SK-N-SH (cell line): Measurements from ENCODE around the gene PLEKHA8. TPM values are rescaled to one million over a fixed set of nuclear protein-coding genes. Genes with fewer than 3 reads are reported as not detected.

Experiments used
- CTCF ChIA-PET: fragments of 300-600, 350-600 bp; formaldehyde crosslinking; extraction: SDS; loops from one replicate; lab custom pipeline; 2021; lab: Yijun Ruan, JAX
- POLR2A ChIA-PET: fragments of 350-600 bp; sonication (Branson Sonifier 250); formaldehyde crosslinking; extraction: SDS; loops from one replicate; lab custom pipeline; 2020; ENCODE audit warnings: antibody characterized with exemption, inconsistent platforms; lab: Yijun Ruan, JAX
- DNase-seq: peaks from one replicate; pipeline ENCODE4 v3.0.0; 2012
- H2AFZ ChIP-seq: fragments of 200-600 bp; sonication (generic); 2 replicates; pipeline ENCODE4 v1.8.1; 2016; ENCODE audit warnings: antibody characterized with exemption, mild to moderate bottlenecking, low read depth
- H3F3A ChIP-seq: fragments of 200-600 bp; sonication (generic); replicated peaks from 2 replicates; pipeline ENCODE3; 2016; ENCODE audit warnings: antibody characterized with exemption, mild to moderate bottlenecking; ENCODE audit not compliant: insufficient read depth
- H3K27ac ChIP-seq, 2 experiments: fragments of 200-500 bp in 1 of 2; fragments of 200-600 bp in 1 of 2; sonication (Bioruptor generic) in 1 of 2; sonication (generic), shearing (Covaris generic) in 1 of 2; 2 replicates each; pipeline versions ENCODE4 v1.5.1 to v1.6.1; 2014 to 2016; ENCODE audit warnings: low read depth in 2 of 2, inconsistent platforms in 1 of 2, low read length in 1 of 2, mild to moderate bottlenecking in 1 of 2, mixed read lengths in 1 of 2
- H3K27me3 ChIP-seq: fragments of 200-600 bp; sonication (generic), shearing (Covaris generic); 2 replicates; pipeline ENCODE4 v1.6.1; 2016; ENCODE audit warnings: mixed run types; ENCODE audit not compliant: insufficient read depth
- H3K36me3 ChIP-seq, 2 experiments: fragments of 200-500 bp in 1 of 2; fragments of 200-600 bp in 1 of 2; sonication (Bioruptor generic) in 1 of 2; sonication (generic) in 1 of 2; replicated peaks in 1 of 2; 2 replicates each; pipeline versions ENCODE3 to v1.5.1; 2014 to 2016; ENCODE audit warnings: low read length in 1 of 2, mild to moderate bottlenecking in 1 of 2; ENCODE audit not compliant: insufficient read depth in 2 of 2, control insufficient read depth in 1 of 2
- H3K4me1 ChIP-seq, 2 experiments: fragments of 200-500 bp in 1 of 2; fragments of 200-600 bp in 1 of 2; sonication (Bioruptor generic) in 1 of 2; sonication (generic), shearing (Covaris generic) in 1 of 2; 2 replicates each; pipeline versions ENCODE4 v1.5.1 to v1.6.1; 2014 to 2016; ENCODE audit warnings: low read depth in 1 of 2, low read length in 1 of 2, mixed run types in 1 of 2; ENCODE audit not compliant: insufficient read depth in 2 of 2, control insufficient read depth in 1 of 2
- H3K4me2 ChIP-seq: fragments of 200-600 bp; sonication (generic), shearing (Covaris generic); 2 replicates; pipeline ENCODE4 v1.6.1; 2017; ENCODE audit warnings: mixed run types
- H3K4me3 ChIP-seq, 2 experiments: fragments of 200-500 bp in 1 of 2; fragments of 200-600 bp in 1 of 2; sonication (Bioruptor generic) in 1 of 2; sonication (generic), shearing (Covaris generic) in 1 of 2; 2 replicates each; pipeline versions ENCODE4 v1.5.1 to v1.8.1; 2014 to 2016; ENCODE audit warnings: low read depth in 2 of 2, inconsistent platforms in 1 of 2, low read length in 1 of 2, mild to moderate bottlenecking in 1 of 2, mixed read lengths in 1 of 2, moderate library complexity in 1 of 2
- H3K79me2 ChIP-seq: fragments of 200-600 bp; sonication (generic); 2 replicates; pipeline ENCODE4 v1.8.1; 2017; ENCODE audit warnings: mild to moderate bottlenecking; ENCODE audit not compliant: insufficient read depth
- H3K9ac ChIP-seq: fragments of 200-600 bp; sonication (generic); 2 replicates; pipeline ENCODE4 v1.6.1; 2017; ENCODE audit warnings: mixed run types
- H3K9me2 ChIP-seq: fragments of 200-600 bp; sonication (generic); 2 replicates; pipeline ENCODE4 v1.6.1; 2017; ENCODE audit warnings: mixed run types
- H3K9me3 ChIP-seq: fragments of 200-600 bp; sonication (generic); 2 replicates; pipeline ENCODE4 v1.6.1; 2017; ENCODE audit warnings: mixed run types, mild to moderate bottlenecking, moderate library complexity
- H4K20me1 ChIP-seq: fragments of 200-600 bp; sonication (generic); 2 replicates; pipeline ENCODE4 v1.6.1; 2017; ENCODE audit warnings: mild to moderate bottlenecking, mixed run types; ENCODE audit not compliant: insufficient read depth
- EZH2phosphoT487 ChIP-seq: fragments of 200-600 bp; sonication (generic); IDR thresholded peaks from 2 replicates; pipeline ENCODE4 v1.6.1; 2017; ENCODE audit warnings: low read depth, mixed run types, mild to moderate bottlenecking, antibody characterized with exemption, moderate library complexity, borderline replicate concordance
- FOSL2 ChIP-seq: IDR thresholded peaks from 2 replicates; pipeline ENCODE4 v1.4.0; 2012; ENCODE audit warnings: low read depth, mild to moderate bottlenecking, moderate library complexity, borderline replicate concordance
- FOXJ3 ChIP-seq: sonication (generic); formaldehyde crosslinking; IDR thresholded peaks from 2 replicates; pipeline ENCODE4 v1.5.1; 2020; ENCODE audit warnings: mild to moderate bottlenecking, missing genetic modification reagents
- FOXM1 ChIP-seq: IDR thresholded peaks from 2 replicates; pipeline ENCODE4 v1.4.0; 2012; ENCODE audit warnings: low read depth, mild to moderate bottlenecking
- GABPA ChIP-seq: IDR thresholded peaks from 2 replicates; pipeline ENCODE4 v1.4.0; 2012; ENCODE audit warnings: low read depth, mild to moderate bottlenecking
- GATA2 ChIP-seq: sonication (generic); formaldehyde crosslinking; IDR thresholded peaks from 2 replicates; pipeline ENCODE4 v1.5.0; 2020; ENCODE audit warnings: mild to moderate bottlenecking, missing genetic modification reagents
- JUND ChIP-seq: IDR thresholded peaks from 2 replicates; pipeline ENCODE4 v1.4.0; 2012
- MEF2A ChIP-seq: IDR thresholded peaks from 2 replicates; pipeline ENCODE4 v1.4.0; 2012; ENCODE audit warnings: low read depth, borderline replicate concordance
- MXI1 ChIP-seq: IDR thresholded peaks from 2 replicates; pipeline ENCODE4 v1.6.1; 2012; ENCODE audit warnings: mild to moderate bottlenecking, low read depth, low read length, improper control_type of control experiment
- NFIC ChIP-seq: IDR thresholded peaks from 2 replicates; pipeline ENCODE4 v1.4.0; 2012; ENCODE audit warnings: borderline replicate concordance
- POLR2AphosphoS5 ChIP-seq: IDR thresholded peaks from 2 replicates; pipeline ENCODE4 v1.6.1; 2012; ENCODE audit warnings: low read depth, low read length
- RAD21 ChIP-seq: IDR thresholded peaks from 2 replicates; pipeline ENCODE4 v1.6.1; 2012; ENCODE audit warnings: mild to moderate bottlenecking, low read length
- SMC3 ChIP-seq: IDR thresholded peaks from 2 replicates; pipeline ENCODE4 v1.6.1; 2012; ENCODE audit warnings: low read depth, low read length, improper control_type of control experiment
- TCF12 ChIP-seq: IDR thresholded peaks from 2 replicates; pipeline ENCODE4 v1.4.0; 2012
- TEAD4 ChIP-seq: IDR thresholded peaks from 2 replicates; pipeline ENCODE4 v1.4.0; 2012; ENCODE audit warnings: mild to moderate bottlenecking, borderline replicate concordance; ENCODE audit not compliant: insufficient read depth
- WGBS: methylation state at CpG from one replicate; pipeline ENCODE4 v1.1.6; 2017; ENCODE audit warnings: low lambda C conversion rate; 5-methylcytosine and 5-hydroxymethylcytosine counted together
- polyA plus RNA-seq, 3 experiments: library from polyadenylated mRNA; depleted of rRNA; stranded (reverse); fragments of >200 nt; gene quantifications; 2 replicates each; pipeline ENCODE4 v1.2.3, GENCODE V29; 2012
- TF ChIP-seq, protein P1 (sequence below): IDR thresholded peaks from 2 replicates; pipeline ENCODE4 v1.4.0; 2012; ENCODE audit warnings: low read depth
- TF ChIP-seq, protein P2 (sequence below): IDR thresholded peaks from 2 replicates; pipeline ENCODE4 v1.4.0; 2012; ENCODE audit warnings: low read depth, borderline replicate concordance
- TF ChIP-seq, protein P3 (sequence below): IDR thresholded peaks from 2 replicates; pipeline ENCODE4 v1.6.1; 2012; ENCODE audit warnings: mild to moderate bottlenecking, low read depth, low read length, moderate library complexity
- TF ChIP-seq, protein P4 (sequence below): fragments of 150-350 bp; IDR thresholded peaks from 2 replicates; pipeline ENCODE4 v1.6.1; 2017; ENCODE audit warnings: antibody characterized with exemption, low read length, low read depth, borderline replicate concordance
- TF ChIP-seq, protein P5 (sequence below): fragments of 150-350 bp; IDR thresholded peaks from 2 replicates; pipeline ENCODE4 v1.6.1; 2016; ENCODE audit warnings: mild to moderate bottlenecking, low read depth, low read length
- TF ChIP-seq, protein P6 (sequence below): fragments of 200-600 bp; sonication (generic); IDR thresholded peaks from 2 replicates; pipeline ENCODE4 v1.6.1; 2017; ENCODE audit warnings: antibody characterized with exemption, mild to moderate bottlenecking, moderate library complexity

PLEKHA8 gene
- polyA plus RNA-seq, 1 of the 3 experiments (the other 2 are of a cell fraction): 4.9 TPM

DNA sequence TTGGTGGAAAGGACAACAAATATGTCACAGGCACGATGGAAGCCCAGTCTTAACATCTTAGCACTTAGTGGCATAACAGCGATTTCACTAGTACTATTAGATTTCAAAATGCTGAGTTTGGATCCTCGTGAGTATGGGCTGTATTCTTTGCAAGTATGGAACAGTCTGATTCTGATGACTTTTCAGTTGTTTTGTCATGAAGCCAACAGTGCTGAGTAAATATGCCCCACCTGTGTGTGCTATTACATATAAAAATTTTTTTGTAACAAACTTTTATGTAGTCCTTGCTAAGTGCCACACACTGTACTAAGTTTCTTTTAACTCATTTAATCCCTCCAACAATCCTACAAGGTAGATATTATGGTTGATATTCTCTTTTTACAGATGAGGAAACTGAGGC lies 137.4 kb downstream of the PLEKHA8 start (continued):
- TF ChIP-seq RAD21 (no peak), MXI1 (no peak), JUND (no peak), EZH2phosphoT487 (no peak), MEF2A (no peak), TCF12 (no peak)
- TF ChIP-seq, protein P1, sequence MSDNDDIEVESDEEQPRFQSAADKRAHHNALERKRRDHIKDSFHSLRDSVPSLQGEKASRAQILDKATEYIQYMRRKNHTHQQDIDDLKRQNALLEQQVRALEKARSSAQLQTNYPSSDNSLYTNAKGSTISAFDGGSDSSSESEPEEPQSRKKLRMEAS: no peak

DNA sequence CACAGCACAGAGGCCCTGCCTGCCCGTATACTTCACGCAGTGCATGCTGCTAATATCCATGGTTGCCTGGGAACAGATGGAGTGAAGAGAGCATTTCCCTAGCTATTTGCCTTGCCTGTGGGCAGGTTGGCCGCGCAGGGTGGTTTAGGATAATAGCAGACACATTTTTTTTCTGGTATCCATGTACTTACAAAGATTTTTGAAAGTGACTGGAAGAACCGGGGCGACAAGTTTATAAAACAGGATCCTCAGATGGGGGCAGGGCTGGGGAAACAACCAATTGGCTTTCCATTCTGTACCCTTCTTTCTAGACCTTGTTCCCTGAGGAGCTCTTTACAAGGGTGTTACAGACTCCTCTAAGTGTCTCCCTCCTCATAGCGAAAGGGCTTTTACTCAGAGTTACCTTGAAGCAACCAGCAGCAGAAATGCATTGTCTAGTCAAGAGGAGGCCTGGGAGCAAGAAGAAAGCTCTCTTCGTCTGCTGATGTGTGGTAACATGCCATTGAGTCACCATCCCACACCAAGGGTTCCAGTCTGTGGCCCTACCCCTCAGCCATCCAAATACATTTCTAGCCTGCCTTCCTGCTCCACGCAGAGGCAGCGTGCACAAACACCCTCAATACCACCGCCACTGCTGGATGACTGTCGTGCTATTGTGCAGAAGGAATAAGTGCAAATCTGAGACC lies 138.1 kb downstream of the PLEKHA8 start:
- Histone ChIP-seq H3K27ac (no peak overlapping the region), H3K27me3 (no peaks in the 10 kb centered on the region), H3K9me2 (no peaks in the 10 kb centered on the region), H3K9ac (no peak overlapping the region), H3K4me1 (peaks cover 12 to 24% of the 10 kb centered on the region in 2 experiments), H3K36me3 (no peaks in the 10 kb centered on the region), H3K4me3 (no peak overlapping the region), H3F3A (peaks cover 14% of the 10 kb centered on the region), H3K4me2 (no peak overlapping the region), H4K20me1 (no peaks in the 10 kb centered on the region), H2AFZ (no peak overlapping the region), H3K9me3 (no peaks in the 10 kb centered on the region), H3K79me2 (no peaks in the 10 kb centered on the region)
- 96% methylated on average over 12 of the region's 12 CpGs for WGBS
- TF ChIP-seq FOXM1 (no peak), POLR2AphosphoS5 (no peak), GABPA (no peak), RAD21 (no peak), NFIC (no peak), MEF2A (no peak), TEAD4 (no peak), JUND (no peak), SMC3 (no peak), GATA2 (CRISPR knock-in tag) (no peak), EZH2phosphoT487 (no peak), MXI1 (no peak), FOSL2 (no peak), FOXJ3 (CRISPR knock-in tag) (no peak)
- TF ChIP-seq, protein P1: no peak
- TF ChIP-seq, protein P2, sequence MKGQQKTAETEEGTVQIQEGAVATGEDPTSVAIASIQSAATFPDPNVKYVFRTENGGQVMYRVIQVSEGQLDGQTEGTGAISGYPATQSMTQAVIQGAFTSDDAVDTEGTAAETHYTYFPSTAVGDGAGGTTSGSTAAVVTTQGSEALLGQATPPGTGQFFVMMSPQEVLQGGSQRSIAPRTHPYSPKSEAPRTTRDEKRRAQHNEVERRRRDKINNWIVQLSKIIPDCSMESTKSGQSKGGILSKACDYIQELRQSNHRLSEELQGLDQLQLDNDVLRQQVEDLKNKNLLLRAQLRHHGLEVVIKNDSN: no peak
- TF ChIP-seq, protein P3, sequence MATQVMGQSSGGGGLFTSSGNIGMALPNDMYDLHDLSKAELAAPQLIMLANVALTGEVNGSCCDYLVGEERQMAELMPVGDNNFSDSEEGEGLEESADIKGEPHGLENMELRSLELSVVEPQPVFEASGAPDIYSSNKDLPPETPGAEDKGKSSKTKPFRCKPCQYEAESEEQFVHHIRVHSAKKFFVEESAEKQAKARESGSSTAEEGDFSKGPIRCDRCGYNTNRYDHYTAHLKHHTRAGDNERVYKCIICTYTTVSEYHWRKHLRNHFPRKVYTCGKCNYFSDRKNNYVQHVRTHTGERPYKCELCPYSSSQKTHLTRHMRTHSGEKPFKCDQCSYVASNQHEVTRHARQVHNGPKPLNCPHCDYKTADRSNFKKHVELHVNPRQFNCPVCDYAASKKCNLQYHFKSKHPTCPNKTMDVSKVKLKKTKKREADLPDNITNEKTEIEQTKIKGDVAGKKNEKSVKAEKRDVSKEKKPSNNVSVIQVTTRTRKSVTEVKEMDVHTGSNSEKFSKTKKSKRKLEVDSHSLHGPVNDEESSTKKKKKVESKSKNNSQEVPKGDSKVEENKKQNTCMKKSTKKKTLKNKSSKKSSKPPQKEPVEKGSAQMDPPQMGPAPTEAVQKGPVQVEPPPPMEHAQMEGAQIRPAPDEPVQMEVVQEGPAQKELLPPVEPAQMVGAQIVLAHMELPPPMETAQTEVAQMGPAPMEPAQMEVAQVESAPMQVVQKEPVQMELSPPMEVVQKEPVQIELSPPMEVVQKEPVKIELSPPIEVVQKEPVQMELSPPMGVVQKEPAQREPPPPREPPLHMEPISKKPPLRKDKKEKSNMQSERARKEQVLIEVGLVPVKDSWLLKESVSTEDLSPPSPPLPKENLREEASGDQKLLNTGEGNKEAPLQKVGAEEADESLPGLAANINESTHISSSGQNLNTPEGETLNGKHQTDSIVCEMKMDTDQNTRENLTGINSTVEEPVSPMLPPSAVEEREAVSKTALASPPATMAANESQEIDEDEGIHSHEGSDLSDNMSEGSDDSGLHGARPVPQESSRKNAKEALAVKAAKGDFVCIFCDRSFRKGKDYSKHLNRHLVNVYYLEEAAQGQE: no peak
- TF ChIP-seq, protein P4, sequence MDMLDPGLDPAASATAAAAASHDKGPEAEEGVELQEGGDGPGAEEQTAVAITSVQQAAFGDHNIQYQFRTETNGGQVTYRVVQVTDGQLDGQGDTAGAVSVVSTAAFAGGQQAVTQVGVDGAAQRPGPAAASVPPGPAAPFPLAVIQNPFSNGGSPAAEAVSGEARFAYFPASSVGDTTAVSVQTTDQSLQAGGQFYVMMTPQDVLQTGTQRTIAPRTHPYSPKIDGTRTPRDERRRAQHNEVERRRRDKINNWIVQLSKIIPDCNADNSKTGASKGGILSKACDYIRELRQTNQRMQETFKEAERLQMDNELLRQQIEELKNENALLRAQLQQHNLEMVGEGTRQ: no peak
- TF ChIP-seq, protein P5, sequence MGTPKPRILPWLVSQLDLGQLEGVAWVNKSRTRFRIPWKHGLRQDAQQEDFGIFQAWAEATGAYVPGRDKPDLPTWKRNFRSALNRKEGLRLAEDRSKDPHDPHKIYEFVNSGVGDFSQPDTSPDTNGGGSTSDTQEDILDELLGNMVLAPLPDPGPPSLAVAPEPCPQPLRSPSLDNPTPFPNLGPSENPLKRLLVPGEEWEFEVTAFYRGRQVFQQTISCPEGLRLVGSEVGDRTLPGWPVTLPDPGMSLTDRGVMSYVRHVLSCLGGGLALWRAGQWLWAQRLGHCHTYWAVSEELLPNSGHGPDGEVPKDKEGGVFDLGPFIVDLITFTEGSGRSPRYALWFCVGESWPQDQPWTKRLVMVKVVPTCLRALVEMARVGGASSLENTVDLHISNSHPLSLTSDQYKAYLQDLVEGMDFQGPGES: no peak
- TF ChIP-seq, protein P6, sequence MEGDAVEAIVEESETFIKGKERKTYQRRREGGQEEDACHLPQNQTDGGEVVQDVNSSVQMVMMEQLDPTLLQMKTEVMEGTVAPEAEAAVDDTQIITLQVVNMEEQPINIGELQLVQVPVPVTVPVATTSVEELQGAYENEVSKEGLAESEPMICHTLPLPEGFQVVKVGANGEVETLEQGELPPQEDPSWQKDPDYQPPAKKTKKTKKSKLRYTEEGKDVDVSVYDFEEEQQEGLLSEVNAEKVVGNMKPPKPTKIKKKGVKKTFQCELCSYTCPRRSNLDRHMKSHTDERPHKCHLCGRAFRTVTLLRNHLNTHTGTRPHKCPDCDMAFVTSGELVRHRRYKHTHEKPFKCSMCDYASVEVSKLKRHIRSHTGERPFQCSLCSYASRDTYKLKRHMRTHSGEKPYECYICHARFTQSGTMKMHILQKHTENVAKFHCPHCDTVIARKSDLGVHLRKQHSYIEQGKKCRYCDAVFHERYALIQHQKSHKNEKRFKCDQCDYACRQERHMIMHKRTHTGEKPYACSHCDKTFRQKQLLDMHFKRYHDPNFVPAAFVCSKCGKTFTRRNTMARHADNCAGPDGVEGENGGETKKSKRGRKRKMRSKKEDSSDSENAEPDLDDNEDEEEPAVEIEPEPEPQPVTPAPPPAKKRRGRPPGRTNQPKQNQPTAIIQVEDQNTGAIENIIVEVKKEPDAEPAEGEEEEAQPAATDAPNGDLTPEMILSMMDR: no peak
- ChIA-PET CTCF (interaction anchor here (0.9 to 2.2 kb wide), 8 partner anchors 11 to 398 kb away, joined by 3 to 6 read pairs (median 3); no protein-coding TSS in a partner anchor), POLR2A (no interaction called here)
- DNase-seq: no peak
